Skeletal muscle tissue (tissue), 4 donors: ENCODE measurements around the gene HOXC11. TPM values are rescaled to one million over a fixed set of nuclear protein-coding genes. Genes with fewer than 3 reads are reported as not detected.

Experiments
- H3K27ac ChIP-seq: one replicate; pipeline ENCODE4 v1.7.0; 2013; ENCODE audit warnings: mild to moderate bottlenecking, low read depth, low read length, inconsistent platforms
- H3K27me3 ChIP-seq, 3 donors: one replicate each; pipeline ENCODE4 v1.7.0; 2013; ENCODE audit warnings: low read length in 3 of 3; ENCODE audit not compliant: control insufficient read depth in 3 of 3, insufficient read depth in 3 of 3
- H3K36me3 ChIP-seq, 3 donors: one replicate each; pipeline ENCODE4 v1.7.0; 2013; ENCODE audit warnings: low read length in 3 of 3; ENCODE audit not compliant: control insufficient read depth in 3 of 3, insufficient read depth in 3 of 3
- H3K4me1 ChIP-seq, 3 donors: one replicate each; pipeline ENCODE4 v1.7.0; 2013; ENCODE audit warnings: low read length in 3 of 3, mild to moderate bottlenecking in 3 of 3; ENCODE audit not compliant: control insufficient read depth in 3 of 3, insufficient read depth in 3 of 3
- H3K4me3 ChIP-seq, 3 donors: one replicate each; pipeline ENCODE4 v1.7.0; 2013; ENCODE audit warnings: low read length in 3 of 3
- H3K9ac ChIP-seq, 3 donors: one replicate each; pipeline ENCODE4 v1.7.0; 2013; ENCODE audit warnings: low read length in 3 of 3, mild to moderate bottlenecking in 3 of 3, moderate library complexity in 2 of 3, low read depth in 1 of 3
- H3K9me3 ChIP-seq, 3 donors: one replicate each; pipeline ENCODE4 v1.7.0; 2013; ENCODE audit warnings: low read length in 3 of 3; ENCODE audit not compliant: control insufficient read depth in 3 of 3
- total RNA-seq: library from RNA; depleted of rRNA; stranded (reverse); fragments of >200 nt; gene quantifications from one replicate; pipeline ENCODE4 v1.2.3, GENCODE V29; 2014
- donor health status: Osteomylitis.

The HOXC11 gene
- total RNA-seq, 1 donor from 2014 or later = 0.52 TPM

GRCh38 chr12:53951577-53952334 lies 21.2 kb upstream of the HOXC11 start:
- H3K27ac ChIP-seq = no peak overlapping the region
- peaks cover 72 to 92% (median 76%) of the 10 kb centered on the region in 3 donors for H3K27me3 ChIP-seq
- no peaks in the 10 kb centered on the region for H3K36me3 ChIP-seq
- H3K9ac ChIP-seq = no peak overlapping the region
- no peak overlapping the region for H3K4me3 ChIP-seq
- H3K9me3 ChIP-seq = no peaks in the 10 kb centered on the region
- H3K4me1 ChIP-seq = peaks cover 0 to 3% (median 3%) of the 10 kb centered on the region in 3 donors

GRCh38 chr12:53952335-53952694 lies 20.6 kb upstream of the HOXC11 start:
- H3K36me3 ChIP-seq = no peaks in the 10 kb centered on the region
- no peaks in the 10 kb centered on the region for H3K9me3 ChIP-seq
- H3K4me3 ChIP-seq = no peak overlapping the region
- H3K27me3 ChIP-seq = peaks cover 78 to 94% (median 78%) of the 10 kb centered on the region in 3 donors
- H3K27ac ChIP-seq = no peak overlapping the region
- no peak overlapping the region for H3K9ac ChIP-seq
- peaks cover 0 to 3% (median 3%) of the 10 kb centered on the region in 3 donors for H3K4me1 ChIP-seq

GRCh38 chr12:53952871-53953734 lies 19.8 kb upstream of the HOXC11 start:
- peaks cover 0 to 3% (median 3%) of the 10 kb centered on the region in 3 donors for H3K4me1 ChIP-seq
- no peak overlapping the region for H3K27ac ChIP-seq
- no peaks in the 10 kb centered on the region for H3K36me3 ChIP-seq
- H3K9ac ChIP-seq = no peak overlapping the region
- no peaks in the 10 kb centered on the region for H3K9me3 ChIP-seq
- H3K4me3 ChIP-seq = no peak overlapping the region
- H3K27me3 ChIP-seq = peaks cover 86 to 96% (median 86%) of the 10 kb centered on the region in 3 donors

- no peak overlapping the region for H3K27ac ChIP-seq
- no peak overlapping the region for H3K4me3 ChIP-seq
- peaks cover 86 to 97% (median 93%) of the 10 kb centered on the region in 3 donors for H3K27me3 ChIP-seq
- peaks cover 0 to 3% (median 3%) of the 10 kb centered on the region in 3 donors for H3K4me1 ChIP-seq
- no peaks in the 10 kb centered on the region for H3K9me3 ChIP-seq
- no peaks in the 10 kb centered on the region for H3K36me3 ChIP-seq
- no peak overlapping the region for H3K9ac ChIP-seq
Measured at GRCh38 chr12:53953831-53954693, 18.9 kb upstream of the HOXC11 start.

GRCh38 chr12:53954694-53955035 lies 18.3 kb upstream of the HOXC11 start, which contains the start of gene HOXC12:
Gene HOXC12, plus strand, starts transcription at chr12:53954903. Its CDS starts 27 bp downstream, at chr12:53954930.
- no peak within 1 kb of the TSS for H3K27ac ChIP-seq
- H3K4me1 ChIP-seq = peaks cover 0 to 3% (median 3%) of the 10 kb centered on the region in 3 donors
- H3K9me3 ChIP-seq = no peaks in the 10 kb centered on the region
- H3K27me3 ChIP-seq = peaks cover 86 to 97% (median 93%) of the 10 kb centered on the region in 3 donors
- peak within 1 kb of the TSS in 2 of 3 donors; percentile 29 to 45 for H3K4me3 ChIP-seq
- H3K36me3 ChIP-seq = no peaks in the 10 kb centered on the region
- peak within 1 kb of the TSS in 1 of 3 donors; percentile 45 for H3K9ac ChIP-seq

- Histone ChIP-seq H3K4me3 (peak overlapping the region in 2 of 3 donors; percentile 29 to 45), H3K36me3 (no peaks in the 10 kb centered on the region), H3K27ac (no peak overlapping the region), H3K9ac (peak overlapping the region in 1 of 3 donors; percentile 45), H3K4me1 (peaks cover 0 to 3% (median 3%) of the 10 kb centered on the region in 3 donors), H3K27me3 (peaks cover 87 to 97% (median 93%) of the 10 kb centered on the region in 3 donors), H3K9me3 (no peaks in the 10 kb centered on the region)
Measured at GRCh38 chr12:53955036-53955775, 17.7 kb upstream of the HOXC11 start.

- H3K9ac ChIP-seq = no peak overlapping the region
- peaks cover 87 to 97% (median 93%) of the 10 kb centered on the region in 3 donors for H3K27me3 ChIP-seq
Measured at GRCh38 chr12:53955776-53956250, 17.1 kb upstream of the HOXC11 start.

GRCh38 chr12:53956251-53956887 lies 16.6 kb upstream of the HOXC11 start:
- H3K27ac ChIP-seq = no peak overlapping the region
- peaks cover 0 to 8% (median 3%) of the 10 kb centered on the region in 3 donors for H3K4me1 ChIP-seq
- H3K9me3 ChIP-seq = no peaks in the 10 kb centered on the region
- peaks cover 88 to 97% (median 93%) of the 10 kb centered on the region in 3 donors for H3K27me3 ChIP-seq
- H3K9ac ChIP-seq = no peak overlapping the region
- H3K36me3 ChIP-seq = no peaks in the 10 kb centered on the region
- H3K4me3 ChIP-seq = no peak overlapping the region

More at GRCh38 chr12:53955776-53956250, 17.1 kb upstream of the HOXC11 start:
- H3K36me3 ChIP-seq = no peaks in the 10 kb centered on the region
- no peak overlapping the region for H3K4me3 ChIP-seq
- H3K9me3 ChIP-seq = no peaks in the 10 kb centered on the region
- H3K27ac ChIP-seq = no peak overlapping the region
- H3K4me1 ChIP-seq = peaks cover 0 to 3% (median 3%) of the 10 kb centered on the region in 3 donors
